HL-60/S4 treated with retinoic acid at 250 ng/mL for 4 days and 3 days (cell line): ENCODE data around the gene ATPAF2.
"Not testable (repeated sequence)": the region's sequence is repeated elsewhere in the genome, so short reads cannot be mapped to it uniquely, and the experiment has no call there.

Source experiments
- in situ Hi-C: fragments of 300-500 bp; cut with MboI; formaldehyde crosslinking; loops from 2 replicates; pipeline ENCODE4 v1.7.0; 2022; ENCODE audit warnings: low sequenced_read_pairs

Gene ATPAF2

GRCh38 chr17:18015593-18015992 lies 23.4 kb downstream of the ATPAF2 start:
- in situ Hi-C loops = no loop called here

- in situ Hi-C loops = no loop called here
Measured at GRCh38 chr17:18014006-18014405, 25.0 kb downstream of the ATPAF2 start.

GRCh38 chr17:18011286-18011685 lies 27.7 kb downstream of the ATPAF2 start:
- in situ Hi-C loops = no loop called here

- in situ Hi-C loops = no loop called here
Measured at GRCh38 chr17:18009609-18010420, 29.2 kb downstream of the ATPAF2 start.

- in situ Hi-C loops = no loop called here
Measured at GRCh38 chr17:18008496-18009268, 30.3 kb downstream of the ATPAF2 start.

- in situ Hi-C loops = no loop called here
Measured at GRCh38 chr17:18006495-18007239, 32.3 kb downstream of the ATPAF2 start.

GRCh38 chr17:18005496-18005895 lies 33.5 kb downstream of the ATPAF2 start:
- in situ Hi-C loops = no loop called here

GRCh38 chr17:18004884-18005305 lies 34.1 kb downstream of the ATPAF2 start:
- in situ Hi-C loops = no loop called here

- in situ Hi-C loops = no loop called here
Measured at GRCh38 chr17:18004345-18004744, 34.6 kb downstream of the ATPAF2 start.

- in situ Hi-C loops = no loop called here
Measured at GRCh38 chr17:18002171-18002570, 36.8 kb downstream of the ATPAF2 start.

GRCh38 chr17:18000030-18000408 lies 38.9 kb downstream of the ATPAF2 start:
- in situ Hi-C loops = no loop called here

GRCh38 chr17:17999364-18000029 lies 39.5 kb downstream of the ATPAF2 start:
- in situ Hi-C loops = no loop called here

- in situ Hi-C loops = no loop called here
Measured at GRCh38 chr17:17998934-17999333, 40.0 kb downstream of the ATPAF2 start.

GRCh38 chr17:17995887-17996286 lies 43.1 kb downstream of the ATPAF2 start:
- in situ Hi-C loops = not testable (repeated sequence)

- in situ Hi-C loops = no loop called here
Measured at GRCh38 chr17:17994271-17995069, 44.5 kb downstream of the ATPAF2 start.

GRCh38 chr17:17993852-17994251 lies 45.1 kb downstream of the ATPAF2 start:
- in situ Hi-C loops = no loop called here

- in situ Hi-C loops = no loop called here
Measured at GRCh38 chr17:17993366-17993765, 45.6 kb downstream of the ATPAF2 start.

- in situ Hi-C loops = no loop called here
Measured at GRCh38 chr17:17990282-17990681, 48.7 kb downstream of the ATPAF2 start.

GRCh38 chr17:17989618-17990017 lies 49.4 kb downstream of the ATPAF2 start:
- in situ Hi-C loops = no loop called here

- in situ Hi-C loops = no loop called here
Measured at GRCh38 chr17:17989081-17989480, 49.9 kb downstream of the ATPAF2 start.
